ENCODE measurements around the gene AKAP4.

GRCh38 chrX:50183891-50184290 lies 16.9 kb downstream of the AKAP4 start:
- TF ChIP-seq EZH2 (IDR thresholded peaks at IDR 0.05; ENCODE audit: borderline replicate concordance, low read depth, low read length, severe bottlenecking): no peak
- no peak for TF ChIP-seq CTCF (IDR thresholded peaks at IDR 0.05; ENCODE audit: borderline replicate concordance, extremely low read depth, low read length, poor library complexity, severe bottlenecking)

Data from DND-41 (cell line).